Keratinocyte (primary cell): ENCODE data around the gene PEAK3. TPM values are rescaled to one million over a fixed set of nuclear protein-coding genes. Genes with fewer than 3 reads are reported as not detected.

Experiments
- DNase-seq: peaks from one replicate; pipeline ENCODE4 v3.0.0-alpha.2; 2011; ENCODE audit warnings: low read depth, missing footprints, low spot score
- FAIRE-seq: peaks from 2 replicates; lab custom pipeline; 2011; peaks lifted over from hg19 to GRCh38; lab: Jason Lieb, UNC
- H2AFZ ChIP-seq: 2 replicates; pipeline ENCODE4 v1.6.0; 2012; ENCODE audit warnings: low read length, control low read depth, inconsistent platforms; ENCODE audit not compliant: control insufficient read depth
- H3K27ac ChIP-seq: 2 replicates; pipeline ENCODE4 v1.5.1; 2011; ENCODE audit warnings: low read length; ENCODE audit not compliant: control insufficient read depth, insufficient read depth
- H3K27me3 ChIP-seq: 3 replicates; pipeline ENCODE4 v1.6.0; 2011; ENCODE audit warnings: low read length; ENCODE audit not compliant: control insufficient read depth, insufficient read depth; ENCODE audit errors: extremely low read depth
- H3K36me3 ChIP-seq, 2 experiments: 2 replicates in 1 of 2; 3 replicates in 1 of 2; pipeline ENCODE4 v1.5.1; 2011; ENCODE audit warnings: low read length in 2 of 2, mild to moderate bottlenecking in 1 of 2; ENCODE audit not compliant: control insufficient read depth in 2 of 2, insufficient read depth in 2 of 2; ENCODE audit errors: extremely low read depth in 1 of 2
- H3K4me1 ChIP-seq: 3 replicates; pipeline ENCODE4 v1.5.1; 2011; ENCODE audit warnings: low read length; ENCODE audit not compliant: control insufficient read depth, insufficient read depth; ENCODE audit errors: extremely low read depth
- H3K4me2 ChIP-seq: 3 replicates; pipeline ENCODE4 v1.6.0; 2011; ENCODE audit warnings: low read depth, low read length; ENCODE audit not compliant: control insufficient read depth, insufficient read depth; ENCODE audit errors: extremely low read depth
- H3K4me3 ChIP-seq, 3 experiments: fragments of 200-600 bp in 1 of 3; sonication (generic) in 1 of 3; 2 replicates in 2 of 3; 3 replicates in 1 of 3; pipeline ENCODE4 v1.5.1; 2011 to 2016; ENCODE audit warnings: low read length in 3 of 3, mild to moderate bottlenecking in 3 of 3, control low read depth in 2 of 3, inconsistent platforms in 1 of 3, low read depth in 1 of 3, mixed read lengths in 1 of 3, mixed run types in 1 of 3, moderate library complexity in 1 of 3; ENCODE audit not compliant: control insufficient read depth in 2 of 3, insufficient read depth in 2 of 3; ENCODE audit errors: extremely low read depth in 1 of 3
- H3K79me2 ChIP-seq: 2 replicates; pipeline ENCODE4 v1.6.0; 2012; ENCODE audit warnings: low read length; ENCODE audit not compliant: control insufficient read depth, insufficient read depth
- H3K9ac ChIP-seq: 3 replicates; pipeline ENCODE4 v1.6.0; 2011; ENCODE audit warnings: low read length; ENCODE audit not compliant: control insufficient read depth, insufficient read depth; ENCODE audit errors: extremely low read depth
- H3K9me1 ChIP-seq: 3 replicates; pipeline ENCODE4 v1.6.0; 2011; ENCODE audit warnings: low read length; ENCODE audit not compliant: control insufficient read depth, insufficient read depth; ENCODE audit errors: extremely low read depth
- H3K9me3 ChIP-seq: 2 replicates; pipeline ENCODE4 v1.5.1; 2012; ENCODE audit warnings: low read depth, low read length; ENCODE audit not compliant: control insufficient read depth
- H4K20me1 ChIP-seq: 3 replicates; pipeline ENCODE4 v1.6.0; 2011; ENCODE audit warnings: low read length; ENCODE audit not compliant: control insufficient read depth, insufficient read depth; ENCODE audit errors: extremely low read depth
- EZH2 ChIP-seq: IDR thresholded peaks from one replicate; pipeline ENCODE4 v1.6.1; 2012; ENCODE audit warnings: inconsistent platforms, mild to moderate bottlenecking, low read length, moderate library complexity
- dilution Hi-C: fragments of 300-500 bp; cut with MboI; formaldehyde crosslinking; loops from one replicate; pipeline ENCODE4 v1.7.0; 2020; ENCODE audit warnings: low sequenced_read_pairs; ENCODE audit not compliant: extremely low pct_ligation_motif_present
- polyA plus RNA-seq, 5 experiments: library from polyadenylated mRNA; depleted of rRNA in 3 of 5; stranded (reverse) in 3 of 5; stranded (forward) in 1 of 5; unstranded in 1 of 5; fragments of >200 nt; gene quantifications; 1 replicate in 1 of 5; 2 replicates in 3 of 5; 3 replicates in 1 of 5; pipeline versions ENCODE4 v1.2.1 to v1.2.3, GENCODE V29; 2011 to 2012; ENCODE audit warnings: missing spikeins in 2 of 5, low read depth in 1 of 5, low replicate concordance in 1 of 5
- TF ChIP-seq, protein P1 (sequence below), 3 experiments: IDR thresholded peaks in 1 of 3; conservative IDR thresholded peaks in 1 of 3; optimal IDR thresholded peaks in 1 of 3; 2 replicates in 2 of 3; 3 replicates in 1 of 3; pipeline versions ENCODE3 to v1.5.1; 2011; ENCODE audit warnings: low read length in 3 of 3, mild to moderate bottlenecking in 3 of 3, moderate library complexity in 2 of 3, control low read depth in 1 of 3, inconsistent platforms in 1 of 3; ENCODE audit not compliant: insufficient read depth in 2 of 3; ENCODE audit errors: extremely low read depth in 1 of 3

PEAK3 gene
- polyA plus RNA-seq, 1 donor (not counting 4 experiments of a cell fraction or from before 2014, with no cell fraction given) = not detected

DNA sequence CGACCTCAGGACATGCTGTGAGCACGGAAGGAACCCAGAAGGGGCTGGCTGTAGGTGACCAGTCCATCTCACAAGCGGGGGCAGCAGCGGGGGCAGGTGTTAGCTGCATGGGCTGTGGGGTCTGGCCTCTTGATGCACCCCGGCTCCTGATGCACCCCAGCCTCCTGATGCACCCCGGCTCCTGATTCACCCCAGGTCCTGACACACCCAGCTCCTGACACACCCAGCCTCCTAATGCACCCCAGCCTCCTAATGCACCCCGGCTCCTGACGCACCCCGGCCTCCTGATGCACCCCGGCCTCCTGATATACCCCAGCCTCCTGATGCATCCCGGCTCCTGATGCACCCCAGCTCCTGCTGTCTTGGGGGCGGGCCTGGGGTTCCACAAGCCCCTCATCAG lies 39.0 kb upstream of the PEAK3 start:
- dilution Hi-C loops = no loop called here
- DNase-seq (no peak), FAIRE-seq (no peak)
- H3K9ac ChIP-seq = no peak overlapping the region
- H3K36me3 ChIP-seq = peaks cover 6 to 15% of the 10 kb centered on the region in 2 experiments
- H3K4me3 ChIP-seq = no peak overlapping the region
- TF ChIP-seq, protein P1, sequence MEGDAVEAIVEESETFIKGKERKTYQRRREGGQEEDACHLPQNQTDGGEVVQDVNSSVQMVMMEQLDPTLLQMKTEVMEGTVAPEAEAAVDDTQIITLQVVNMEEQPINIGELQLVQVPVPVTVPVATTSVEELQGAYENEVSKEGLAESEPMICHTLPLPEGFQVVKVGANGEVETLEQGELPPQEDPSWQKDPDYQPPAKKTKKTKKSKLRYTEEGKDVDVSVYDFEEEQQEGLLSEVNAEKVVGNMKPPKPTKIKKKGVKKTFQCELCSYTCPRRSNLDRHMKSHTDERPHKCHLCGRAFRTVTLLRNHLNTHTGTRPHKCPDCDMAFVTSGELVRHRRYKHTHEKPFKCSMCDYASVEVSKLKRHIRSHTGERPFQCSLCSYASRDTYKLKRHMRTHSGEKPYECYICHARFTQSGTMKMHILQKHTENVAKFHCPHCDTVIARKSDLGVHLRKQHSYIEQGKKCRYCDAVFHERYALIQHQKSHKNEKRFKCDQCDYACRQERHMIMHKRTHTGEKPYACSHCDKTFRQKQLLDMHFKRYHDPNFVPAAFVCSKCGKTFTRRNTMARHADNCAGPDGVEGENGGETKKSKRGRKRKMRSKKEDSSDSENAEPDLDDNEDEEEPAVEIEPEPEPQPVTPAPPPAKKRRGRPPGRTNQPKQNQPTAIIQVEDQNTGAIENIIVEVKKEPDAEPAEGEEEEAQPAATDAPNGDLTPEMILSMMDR (optimal IDR thresholded peaks at IDR 0.05 in 1 of 3, IDR thresholded peaks at IDR 0.05 in 1 of 3, conservative IDR thresholded peaks at IDR 0.05 in 1 of 3; ENCODE audit: extremely low read depth in 1 of 3, insufficient read depth in 2 of 3, low read length in 3 of 3) = no peak
- no peak for TF ChIP-seq EZH2
- no peak overlapping the region for H2AFZ ChIP-seq
- peaks cover 16% of the 10 kb centered on the region for H3K79me2 ChIP-seq
- H3K27ac ChIP-seq = no peak overlapping the region
- no peaks in the 10 kb centered on the region for H3K27me3 ChIP-seq
- no peak overlapping the region for H3K4me2 ChIP-seq
- no peaks in the 10 kb centered on the region for H3K9me1 ChIP-seq
- no peaks in the 10 kb centered on the region for H3K9me3 ChIP-seq
- no peaks in the 10 kb centered on the region for H4K20me1 ChIP-seq
- peaks cover 2% of the 10 kb centered on the region for H3K4me1 ChIP-seq

DNA sequence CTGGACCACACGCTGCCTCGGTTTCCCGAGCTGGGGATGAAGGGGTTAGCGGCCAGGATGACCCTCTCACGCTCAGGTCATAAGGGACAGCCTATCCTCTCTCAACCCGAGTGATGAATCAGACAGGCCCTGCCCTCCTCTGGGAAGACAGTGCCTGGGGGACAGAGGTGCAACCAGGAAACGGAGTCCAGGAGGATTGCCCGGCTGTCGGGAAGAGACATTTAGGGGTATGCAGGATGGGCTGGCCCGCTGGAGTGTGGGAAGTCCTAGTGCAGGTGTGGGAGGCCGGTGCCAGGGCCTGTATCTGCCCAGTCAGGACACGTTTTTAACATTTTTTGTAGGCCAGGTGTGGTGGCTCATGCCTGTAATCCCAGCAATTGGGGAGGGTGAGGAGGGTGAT lies 38.1 kb upstream of the PEAK3 start:
- no peak overlapping the region for H3K4me3 ChIP-seq
- no peaks in the 10 kb centered on the region for H3K27me3 ChIP-seq
- H3K9me3 ChIP-seq = no peaks in the 10 kb centered on the region
- no peak overlapping the region for H3K27ac ChIP-seq
- H2AFZ ChIP-seq = no peak overlapping the region
- H3K79me2 ChIP-seq = peaks cover 8% of the 10 kb centered on the region
- DNase-seq = peak; percentile 13
- TF ChIP-seq EZH2 = no peak
- TF ChIP-seq, protein P1 (optimal IDR thresholded peaks at IDR 0.05 in 1 of 3, IDR thresholded peaks at IDR 0.05 in 1 of 3, conservative IDR thresholded peaks at IDR 0.05 in 1 of 3; ENCODE audit: extremely low read depth in 1 of 3, insufficient read depth in 2 of 3, low read length in 3 of 3) = no peak
- peaks cover 2% of the 10 kb centered on the region for H3K4me1 ChIP-seq
- H3K9me1 ChIP-seq = no peaks in the 10 kb centered on the region
- FAIRE-seq = peak; percentile 46
- no peak overlapping the region for H3K9ac ChIP-seq
- dilution Hi-C loops = no loop called here
- no peak overlapping the region for H3K4me2 ChIP-seq
- no peaks in the 10 kb centered on the region for H4K20me1 ChIP-seq
- peaks cover 6 to 15% of the 10 kb centered on the region in 2 experiments for H3K36me3 ChIP-seq
